WTC11 (cell line): ENCODE results near the gene SWI5.

Source experiments
- ESRRA ChIP-seq: sonication (generic); formaldehyde crosslinking; IDR thresholded peaks from 2 replicates; pipeline ENCODE4 v1.8.1; 2022; ENCODE audit warnings: mild to moderate bottlenecking, missing genetic modification reagents, borderline replicate concordance
- ETV6 ChIP-seq: sonication (generic); formaldehyde crosslinking; IDR thresholded peaks from 2 replicates; pipeline ENCODE4 v1.8.1; 2022; ENCODE audit warnings: mild to moderate bottlenecking, missing genetic modification reagents
- SMAD3 ChIP-seq: sonication (generic); formaldehyde crosslinking; IDR thresholded peaks from 2 replicates; pipeline ENCODE4 v1.8.0; 2022; ENCODE audit warnings: missing genetic modification reagents, mild to moderate bottlenecking, borderline replicate concordance
- TF ChIP-seq, protein P1 (sequence below): fragments of 200-600 bp; IDR thresholded peaks from 2 replicates; pipeline ENCODE4 v1.8.0; 2022; ENCODE audit warnings: antibody characterized with exemption
- TF ChIP-seq, protein P2 (sequence below): sonication (generic); formaldehyde crosslinking; IDR thresholded peaks from 2 replicates; pipeline ENCODE4 v1.8.0; 2022; ENCODE audit warnings: mild to moderate bottlenecking, missing genetic modification reagents

GRCh38 chr9:128253991-128254346, 22.1 kb upstream of the SWI5 start:
- TF ChIP-seq, protein P1, sequence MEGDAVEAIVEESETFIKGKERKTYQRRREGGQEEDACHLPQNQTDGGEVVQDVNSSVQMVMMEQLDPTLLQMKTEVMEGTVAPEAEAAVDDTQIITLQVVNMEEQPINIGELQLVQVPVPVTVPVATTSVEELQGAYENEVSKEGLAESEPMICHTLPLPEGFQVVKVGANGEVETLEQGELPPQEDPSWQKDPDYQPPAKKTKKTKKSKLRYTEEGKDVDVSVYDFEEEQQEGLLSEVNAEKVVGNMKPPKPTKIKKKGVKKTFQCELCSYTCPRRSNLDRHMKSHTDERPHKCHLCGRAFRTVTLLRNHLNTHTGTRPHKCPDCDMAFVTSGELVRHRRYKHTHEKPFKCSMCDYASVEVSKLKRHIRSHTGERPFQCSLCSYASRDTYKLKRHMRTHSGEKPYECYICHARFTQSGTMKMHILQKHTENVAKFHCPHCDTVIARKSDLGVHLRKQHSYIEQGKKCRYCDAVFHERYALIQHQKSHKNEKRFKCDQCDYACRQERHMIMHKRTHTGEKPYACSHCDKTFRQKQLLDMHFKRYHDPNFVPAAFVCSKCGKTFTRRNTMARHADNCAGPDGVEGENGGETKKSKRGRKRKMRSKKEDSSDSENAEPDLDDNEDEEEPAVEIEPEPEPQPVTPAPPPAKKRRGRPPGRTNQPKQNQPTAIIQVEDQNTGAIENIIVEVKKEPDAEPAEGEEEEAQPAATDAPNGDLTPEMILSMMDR = no peak
- no peak for TF ChIP-seq ESRRA (CRISPR knock-in tag)
- TF ChIP-seq SMAD3 (CRISPR knock-in tag) = no peak
- TF ChIP-seq, protein P2, sequence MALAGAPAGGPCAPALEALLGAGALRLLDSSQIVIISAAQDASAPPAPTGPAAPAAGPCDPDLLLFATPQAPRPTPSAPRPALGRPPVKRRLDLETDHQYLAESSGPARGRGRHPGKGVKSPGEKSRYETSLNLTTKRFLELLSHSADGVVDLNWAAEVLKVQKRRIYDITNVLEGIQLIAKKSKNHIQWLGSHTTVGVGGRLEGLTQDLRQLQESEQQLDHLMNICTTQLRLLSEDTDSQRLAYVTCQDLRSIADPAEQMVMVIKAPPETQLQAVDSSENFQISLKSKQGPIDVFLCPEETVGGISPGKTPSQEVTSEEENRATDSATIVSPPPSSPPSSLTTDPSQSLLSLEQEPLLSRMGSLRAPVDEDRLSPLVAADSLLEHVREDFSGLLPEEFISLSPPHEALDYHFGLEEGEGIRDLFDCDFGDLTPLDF = no peak
- TF ChIP-seq ETV6 = no peak
